Left lung (tissue), 10 donors: Measurements from ENCODE around the gene VAV1. TPM values are rescaled to one million over a fixed set of nuclear protein-coding genes. Genes with fewer than 3 reads are reported as not detected.

Source experiments
- ATAC-seq: fragments of 200-7000 bp; cut with Tn5 transposase; one replicate; pipeline ENCODE4 v1.9.1; 2020; ENCODE audit warnings: moderate library complexity
- DNase-seq, 4 donors: peaks; one replicate each; pipeline ENCODE4 v3.0.0-alpha.2; 2013 to 2020
- H3K27ac ChIP-seq, 2 donors: fragments of 200-600 bp; sonication (generic) in 1 of 2; one replicate each; pipeline versions ENCODE4 v1.5.0 to v1.8.0; 2020 to 2021
- H3K27me3 ChIP-seq, 2 donors: fragments of 200-600 bp; sonication (generic) in 1 of 2; one replicate each; pipeline versions ENCODE4 v1.5.0 to v1.8.0; 2020 to 2021
- H3K36me3 ChIP-seq, 2 donors: fragments of 200-600 bp; sonication (generic) in 1 of 2; one replicate each; pipeline versions ENCODE4 v1.5.0 to v1.8.0; 2020 to 2021
- H3K4me1 ChIP-seq, 2 donors: fragments of 200-600 bp; one replicate each; pipeline ENCODE4 v1.8.0; 2021
- H3K4me3 ChIP-seq, 2 donors: fragments of 200-600 bp; sonication (generic) in 1 of 2; one replicate each; pipeline versions ENCODE4 v1.5.0 to v1.8.0; 2020 to 2021; ENCODE audit warnings: mild to moderate bottlenecking in 1 of 2
- H3K9me3 ChIP-seq, 2 donors: fragments of 200-600 bp; sonication (generic) in 1 of 2; one replicate each; pipeline versions ENCODE4 v1.5.0 to v1.8.0; 2020 to 2021
- CTCF ChIP-seq, 2 donors: fragments of 200-600 bp; sonication (generic) in 1 of 2; IDR thresholded peaks; one replicate each; pipeline versions ENCODE4 v1.5.0 to v1.8.0; 2021; ENCODE audit warnings: antibody characterized with exemption in 2 of 2
- intact Hi-C, 2 donors: fragments of 100-400 bp; cut with DNase I; formaldehyde crosslinking; loops; one replicate each; pipeline versions ENCODE4 v1.11.2 to v1.14.2; 2022
- polyA plus RNA-seq, 6 donors: library from polyadenylated mRNA; unstranded; fragments of 120-200 nt; gene quantifications; one replicate each; pipeline ENCODE4 v1.2.1, GENCODE V29; 2013; ENCODE audit not compliant: insufficient read length in 6 of 6
- total RNA-seq, 2 donors: library from RNA; stranded (reverse); fragmentation: NEBNext Ultra II Directional; extraction: Animal tissue kit (Norgen Biotek cat#: 25700); gene quantifications; one replicate each; pipeline ENCODE4 v1.2.1, GENCODE V29; 2021
- donor health status: DM: no; HTN: yes; CAD: no.
- donor health status: DM: no; HTN: no; CAD: no.

VAV1 gene
- total and polyA plus RNA-seq, 8 donors: 2.0 to 51.3 (median 2.8) TPM

GRCh38 chr19:6888967-6889366, 116.5 kb downstream of the VAV1 start:
- TF ChIP-seq CTCF (IDR thresholded peaks at IDR 0.05): no peak
- H3K27ac ChIP-seq: no peak overlapping the region
- intact Hi-C loops: no loop called here
- DNase-seq (no peak), ATAC-seq (no peak)
- H3K36me3 ChIP-seq: no peaks in the 10 kb centered on the region
- no peaks in the 10 kb centered on the region for H3K9me3 ChIP-seq
- H3K4me1 ChIP-seq: peaks cover 0 to 48% of the 10 kb centered on the region in 2 donors
- H3K4me3 ChIP-seq: peak overlapping the region in 1 of 2 donors; percentile 35
- peaks cover 0 to 10% of the 10 kb centered on the region in 2 donors for H3K27me3 ChIP-seq

DNA sequence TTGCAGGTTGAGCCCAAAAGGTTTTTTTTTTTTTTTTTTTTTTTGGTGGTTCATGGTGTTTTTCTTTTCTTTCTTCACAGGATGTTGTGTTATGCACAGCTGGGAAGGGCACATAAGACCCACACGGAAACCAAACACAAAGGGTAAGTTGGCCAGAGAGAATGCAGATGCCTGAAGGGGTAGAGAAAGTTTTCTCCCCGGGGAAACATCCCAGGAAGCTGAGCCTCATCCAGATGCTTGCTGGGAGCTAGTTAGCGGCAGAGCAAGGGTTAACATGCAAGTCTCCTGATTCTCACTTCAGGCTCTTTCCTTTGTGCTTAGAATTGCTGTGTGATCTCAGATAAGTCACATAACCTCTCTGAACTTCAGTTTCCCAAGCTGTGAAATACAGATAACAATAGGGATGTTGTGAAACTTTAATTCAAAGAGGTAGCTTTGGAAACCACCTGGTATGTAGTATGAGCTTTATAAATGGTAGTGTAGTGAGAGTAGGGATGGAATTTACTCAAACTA, 117.9 kb downstream of the VAV1 start:
- peaks cover 0 to 5% of the 10 kb centered on the region in 2 donors for H3K9me3 ChIP-seq
- peaks cover 0 to 48% of the 10 kb centered on the region in 2 donors for H3K4me1 ChIP-seq
- H3K27me3 ChIP-seq: peaks cover 0 to 18% of the 10 kb centered on the region in 2 donors
- intact Hi-C loops: no loop called here
- DNase-seq (no peak), ATAC-seq (no peak)
- no peak for TF ChIP-seq CTCF (IDR thresholded peaks at IDR 0.05)
- no peak overlapping the region for H3K4me3 ChIP-seq
- peaks cover 0 to 7% of the 10 kb centered on the region in 2 donors for H3K36me3 ChIP-seq
- peak overlapping the region in 1 of 2 donors; percentile 80 for H3K27ac ChIP-seq

GRCh38 chr19:6890938-6891337, 118.4 kb downstream of the VAV1 start:
- intact Hi-C loops: no loop called here
- no peak for TF ChIP-seq CTCF (IDR thresholded peaks at IDR 0.05)

GRCh38 chr19:6891761-6892385, 119.4 kb downstream of the VAV1 start:
- Histone ChIP-seq H3K4me1 (peaks cover 0 to 38% of the 10 kb centered on the region in 2 donors), H3K27ac (peak overlapping the region in 1 of 2 donors; percentile 80), H3K36me3 (peaks cover 0 to 13% of the 10 kb centered on the region in 2 donors), H3K9me3 (peaks cover 0 to 5% of the 10 kb centered on the region in 2 donors), H3K4me3 (no peak overlapping the region), H3K27me3 (peaks cover 0 to 13% of the 10 kb centered on the region in 2 donors)
- ATAC-seq (no peak), DNase-seq (no peak)
- no peak for TF ChIP-seq CTCF (IDR thresholded peaks at IDR 0.05)
- intact Hi-C loops: no loop called here

More at GRCh38 chr19:6890938-6891337, 118.4 kb downstream of the VAV1 start:
- Histone ChIP-seq H3K4me3 (no peak overlapping the region), H3K36me3 (peaks cover 0 to 7% of the 10 kb centered on the region in 2 donors), H3K27me3 (peaks cover 0 to 18% of the 10 kb centered on the region in 2 donors), H3K27ac (peak overlapping the region in 1 of 2 donors; percentile 80), H3K4me1 (peaks cover 0 to 48% of the 10 kb centered on the region in 2 donors), H3K9me3 (peaks cover 0 to 5% of the 10 kb centered on the region in 2 donors)
- DNase-seq (no peak), ATAC-seq (no peak)

DNA sequence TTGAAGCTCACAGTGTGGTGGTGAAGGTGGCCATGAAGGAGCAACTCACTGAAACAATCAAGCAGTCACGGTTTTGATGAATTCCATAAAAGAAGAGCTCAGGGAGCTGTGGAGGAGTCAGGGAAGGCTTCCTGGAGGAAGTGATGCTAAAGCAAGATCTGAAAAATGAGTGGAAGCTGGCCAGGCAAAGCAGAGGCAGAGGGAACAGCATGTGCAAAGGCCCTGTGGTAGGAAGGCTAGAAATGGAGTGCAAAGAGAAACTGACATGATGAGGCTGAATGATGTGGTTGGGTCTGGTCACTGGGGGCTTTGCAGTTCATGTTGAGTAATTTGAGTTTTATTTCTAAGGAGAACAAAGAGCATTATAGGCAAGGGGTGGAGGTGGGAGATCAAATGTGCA, 121.8 kb downstream of the VAV1 start:
- DNase-seq (no peak), ATAC-seq (no peak)
- Histone ChIP-seq H3K4me1 (peaks cover 0 to 35% of the 10 kb centered on the region in 2 donors), H3K4me3 (no peak overlapping the region), H3K27ac (no peak overlapping the region), H3K27me3 (peaks cover 0 to 9% of the 10 kb centered on the region in 2 donors), H3K9me3 (peaks cover 0 to 17% of the 10 kb centered on the region in 2 donors), H3K36me3 (peaks cover 0 to 35% of the 10 kb centered on the region in 2 donors)
- intact Hi-C loops: no loop called here
- no peak for TF ChIP-seq CTCF (IDR thresholded peaks at IDR 0.05)
